ENCODE measurements around the gene FSCN2.

- TF ChIP-seq CTCF (IDR thresholded peaks at IDR 0.05) (peak in 1 of 7 experiments; percentile 1), POLR2A (IDR thresholded peaks at IDR 0.05) (no peak)
Observed at GRCh38 chr17:81510785-81511553, 17.2 kb upstream of the FSCN2 start.

Data from body of pancreas (tissue), 4 donors.